ENCODE data around the gene VSIG10. TPM values are rescaled to one million over a fixed set of nuclear protein-coding genes. Genes with fewer than 3 reads are reported as not detected.
"Not testable (repeated sequence)": the region's sequence is repeated elsewhere in the genome, so short reads cannot be mapped to it uniquely, and the experiment has no call there.

The VSIG10 gene
- total RNA-seq, 1 donor from 2014 or later: 21.7 TPM

GRCh38 chr12:118082161-118082560 lies 21.6 kb downstream of the VSIG10 start:
- no peak overlapping the region for H3K27ac Mint-ChIP-seq (ENCODE audit: unreplicated experiment)
- no peak overlapping the region for H3K4me3 Mint-ChIP-seq (ENCODE audit: unreplicated experiment)
- H3K9me3 Mint-ChIP-seq (ENCODE audit: unreplicated experiment): no peaks in the 10 kb centered on the region
- peaks cover 25% of the 10 kb centered on the region for H3K36me3 Mint-ChIP-seq (ENCODE audit: unreplicated experiment)
- H3K4me1 Mint-ChIP-seq (ENCODE audit: unreplicated experiment): no peaks in the 10 kb centered on the region
- DNase-seq (ENCODE audit: extremely low spot score, unreplicated experiment): no peak
- TF ChIP-seq CTCF (IDR thresholded peaks at IDR 0.05): no peak
- no peaks in the 10 kb centered on the region for H3K27me3 Mint-ChIP-seq (ENCODE audit: unreplicated experiment)

GRCh38 chr12:118081521-118081920 lies 22.3 kb downstream of the VSIG10 start:
- DNase-seq (ENCODE audit: extremely low spot score, unreplicated experiment); H3K27ac Mint-ChIP-seq (ENCODE audit: unreplicated experiment); H3K27me3 Mint-ChIP-seq (ENCODE audit: unreplicated experiment); H3K9me3 Mint-ChIP-seq (ENCODE audit: unreplicated experiment); H3K4me1 Mint-ChIP-seq (ENCODE audit: unreplicated experiment); H3K4me3 Mint-ChIP-seq (ENCODE audit: unreplicated experiment): not testable (repeated sequence)
- H3K36me3 Mint-ChIP-seq (ENCODE audit: unreplicated experiment): peaks cover 31% of the 10 kb centered on the region

GRCh38 chr12:118073768-118074167 lies 30.0 kb downstream of the VSIG10 start:
- no peaks in the 10 kb centered on the region for H3K9me3 Mint-ChIP-seq (ENCODE audit: unreplicated experiment)

GRCh38 chr12:118070650-118071049 lies 33.2 kb downstream of the VSIG10 start:
- H3K4me1 Mint-ChIP-seq (ENCODE audit: unreplicated experiment): peaks cover 2% of the 10 kb centered on the region
- H3K4me3 Mint-ChIP-seq (ENCODE audit: unreplicated experiment): no peak overlapping the region
- no peak for TF ChIP-seq CTCF (IDR thresholded peaks at IDR 0.05)
- H3K27ac Mint-ChIP-seq (ENCODE audit: unreplicated experiment): no peak overlapping the region
- H3K9me3 Mint-ChIP-seq (ENCODE audit: unreplicated experiment): no peaks in the 10 kb centered on the region
- no peaks in the 10 kb centered on the region for H3K27me3 Mint-ChIP-seq (ENCODE audit: unreplicated experiment)
- DNase-seq (ENCODE audit: extremely low spot score, unreplicated experiment): no peak
- H3K36me3 Mint-ChIP-seq (ENCODE audit: unreplicated experiment): peaks cover 11% of the 10 kb centered on the region

More at GRCh38 chr12:118073768-118074167, 30.0 kb downstream of the VSIG10 start:
- peaks cover 2% of the 10 kb centered on the region for H3K4me1 Mint-ChIP-seq (ENCODE audit: unreplicated experiment)
- no peaks in the 10 kb centered on the region for H3K27me3 Mint-ChIP-seq (ENCODE audit: unreplicated experiment)
- no peak for TF ChIP-seq CTCF (IDR thresholded peaks at IDR 0.05)
- DNase-seq (ENCODE audit: extremely low spot score, unreplicated experiment): no peak
- no peak overlapping the region for H3K4me3 Mint-ChIP-seq (ENCODE audit: unreplicated experiment)
- no peak overlapping the region for H3K27ac Mint-ChIP-seq (ENCODE audit: unreplicated experiment)
- H3K36me3 Mint-ChIP-seq (ENCODE audit: unreplicated experiment): peaks cover 23% of the 10 kb centered on the region

- no peak for DNase-seq (ENCODE audit: extremely low spot score, unreplicated experiment)
- TF ChIP-seq CTCF (IDR thresholded peaks at IDR 0.05): no peak
- peaks cover 11% of the 10 kb centered on the region for H3K36me3 Mint-ChIP-seq (ENCODE audit: unreplicated experiment)
Observed at GRCh38 chr12:118068445-118068844, 35.4 kb downstream of the VSIG10 start.

GRCh38 chr12:118065380-118065779 lies 38.4 kb downstream of the VSIG10 start:
- Mint-ChIP-seq H3K9me3 (ENCODE audit: unreplicated experiment) (no peaks in the 10 kb centered on the region), H3K4me1 (ENCODE audit: unreplicated experiment) (peaks cover 28% of the 10 kb centered on the region), H3K36me3 (ENCODE audit: unreplicated experiment) (peaks cover 6% of the 10 kb centered on the region), H3K27me3 (ENCODE audit: unreplicated experiment) (no peaks in the 10 kb centered on the region), H3K4me3 (ENCODE audit: unreplicated experiment) (no peak overlapping the region), H3K27ac (ENCODE audit: unreplicated experiment) (no peak overlapping the region)
- DNase-seq (ENCODE audit: extremely low spot score, unreplicated experiment): no peak
- TF ChIP-seq CTCF (IDR thresholded peaks at IDR 0.05): no peak

More at GRCh38 chr12:118068445-118068844, 35.4 kb downstream of the VSIG10 start:
- Mint-ChIP-seq H3K4me1 (ENCODE audit: unreplicated experiment) (peaks cover 13% of the 10 kb centered on the region), H3K4me3 (ENCODE audit: unreplicated experiment) (no peak overlapping the region), H3K27ac (ENCODE audit: unreplicated experiment) (no peak overlapping the region), H3K27me3 (ENCODE audit: unreplicated experiment) (no peaks in the 10 kb centered on the region), H3K9me3 (ENCODE audit: unreplicated experiment) (no peaks in the 10 kb centered on the region)

Data from osteocyte (in vitro differentiated cells).